ENCODE results near the gene SVIL.

The SVIL gene

DNA sequence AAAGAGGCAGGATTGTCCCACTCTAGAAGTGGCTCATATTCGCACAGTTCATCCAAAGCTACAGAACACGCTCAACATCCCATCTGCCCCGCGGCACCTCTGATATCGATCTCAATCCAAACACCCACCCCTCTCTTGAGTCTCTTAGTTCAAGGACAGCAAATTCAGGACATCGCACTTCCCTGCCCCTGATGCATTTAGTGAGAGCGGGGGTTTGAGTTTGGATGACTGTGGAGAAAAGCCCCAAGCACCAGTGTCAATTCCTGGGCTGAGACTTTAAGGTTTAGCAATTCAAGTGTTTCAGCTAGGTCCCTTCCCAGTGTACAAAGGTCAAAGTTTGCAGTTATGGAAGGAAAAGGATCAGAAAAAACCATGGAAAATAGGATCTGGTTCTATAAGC is 179.7 kb downstream of the SVIL start:
- H3K27me3 ChIP-seq (ENCODE audit: insufficient read depth, low read length): no peaks in the 10 kb centered on the region
- H2AFZ ChIP-seq (ENCODE audit: low read length): no peak overlapping the region
- H3K9me2 ChIP-seq (ENCODE audit: low read depth, low read length): no peaks in the 10 kb centered on the region
- H3K4me2 ChIP-seq (ENCODE audit: low read length): no peak overlapping the region
- H3K4me1 ChIP-seq (ENCODE audit: insufficient read depth, low read length, severe bottlenecking): no peaks in the 10 kb centered on the region
- TF ChIP-seq, protein P1, sequence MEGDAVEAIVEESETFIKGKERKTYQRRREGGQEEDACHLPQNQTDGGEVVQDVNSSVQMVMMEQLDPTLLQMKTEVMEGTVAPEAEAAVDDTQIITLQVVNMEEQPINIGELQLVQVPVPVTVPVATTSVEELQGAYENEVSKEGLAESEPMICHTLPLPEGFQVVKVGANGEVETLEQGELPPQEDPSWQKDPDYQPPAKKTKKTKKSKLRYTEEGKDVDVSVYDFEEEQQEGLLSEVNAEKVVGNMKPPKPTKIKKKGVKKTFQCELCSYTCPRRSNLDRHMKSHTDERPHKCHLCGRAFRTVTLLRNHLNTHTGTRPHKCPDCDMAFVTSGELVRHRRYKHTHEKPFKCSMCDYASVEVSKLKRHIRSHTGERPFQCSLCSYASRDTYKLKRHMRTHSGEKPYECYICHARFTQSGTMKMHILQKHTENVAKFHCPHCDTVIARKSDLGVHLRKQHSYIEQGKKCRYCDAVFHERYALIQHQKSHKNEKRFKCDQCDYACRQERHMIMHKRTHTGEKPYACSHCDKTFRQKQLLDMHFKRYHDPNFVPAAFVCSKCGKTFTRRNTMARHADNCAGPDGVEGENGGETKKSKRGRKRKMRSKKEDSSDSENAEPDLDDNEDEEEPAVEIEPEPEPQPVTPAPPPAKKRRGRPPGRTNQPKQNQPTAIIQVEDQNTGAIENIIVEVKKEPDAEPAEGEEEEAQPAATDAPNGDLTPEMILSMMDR (IDR thresholded peaks at IDR 0.05; ENCODE audit: low read length): no peak
- no peak for TF ChIP-seq EZH2 (IDR thresholded peaks at IDR 0.05; ENCODE audit: borderline replicate concordance, low read length)
- no peaks in the 10 kb centered on the region for H3K36me3 ChIP-seq (ENCODE audit: insufficient read depth, low read length)
- no peaks in the 10 kb centered on the region for H3F3A ChIP-seq (ENCODE audit: insufficient read depth, low read length)
- no peaks in the 10 kb centered on the region for H3K9me3 ChIP-seq (ENCODE audit: low read length)
- no peak overlapping the region for H3K4me3 ChIP-seq (ENCODE audit: low read depth, low read length, poor library complexity, severe bottlenecking)
- no peaks in the 10 kb centered on the region for H4K20me1 ChIP-seq (ENCODE audit: insufficient read depth, low read length)
- H3K79me2 ChIP-seq (ENCODE audit: insufficient read depth, low read length): no peaks in the 10 kb centered on the region
- H3K9ac ChIP-seq (ENCODE audit: low read length): no peak overlapping the region
- no peak overlapping the region for H3K27ac ChIP-seq (ENCODE audit: low read depth, low read length, poor library complexity, severe bottlenecking)

DNA sequence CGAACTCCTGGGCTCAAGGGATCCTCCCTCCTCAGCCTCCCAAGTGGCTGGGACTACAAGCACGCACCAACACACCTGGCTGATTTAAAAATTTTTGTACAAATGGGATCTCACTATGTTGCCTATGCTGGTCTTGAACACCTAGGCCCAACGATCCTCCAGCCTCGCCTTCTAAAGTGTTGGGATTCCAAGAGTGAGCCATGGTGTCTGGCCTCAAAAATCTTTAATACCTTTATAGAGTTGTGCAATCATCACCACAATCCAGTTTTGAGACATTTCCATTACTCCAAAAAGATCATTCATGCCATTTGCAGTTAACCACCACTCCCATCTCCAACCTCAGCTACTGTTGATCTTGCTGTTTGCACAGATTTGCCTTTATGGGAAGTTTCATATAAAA is 180.5 kb downstream of the SVIL start:
- no peaks in the 10 kb centered on the region for H3K9me3 ChIP-seq (ENCODE audit: low read length)
- no peaks in the 10 kb centered on the region for H3K9me2 ChIP-seq (ENCODE audit: low read depth, low read length)
- no peaks in the 10 kb centered on the region for H3F3A ChIP-seq (ENCODE audit: insufficient read depth, low read length)
- H3K9ac ChIP-seq (ENCODE audit: low read length): no peak overlapping the region
- TF ChIP-seq EZH2 (IDR thresholded peaks at IDR 0.05; ENCODE audit: borderline replicate concordance, low read length): no peak
- TF ChIP-seq, protein P1 (IDR thresholded peaks at IDR 0.05; ENCODE audit: low read length): no peak
- H3K4me3 ChIP-seq (ENCODE audit: low read depth, low read length, poor library complexity, severe bottlenecking): no peak overlapping the region
- H4K20me1 ChIP-seq (ENCODE audit: insufficient read depth, low read length): no peaks in the 10 kb centered on the region
- H3K4me2 ChIP-seq (ENCODE audit: low read length): no peak overlapping the region
- no peaks in the 10 kb centered on the region for H3K79me2 ChIP-seq (ENCODE audit: insufficient read depth, low read length)
- no peak overlapping the region for H3K27ac ChIP-seq (ENCODE audit: low read depth, low read length, poor library complexity, severe bottlenecking)
- no peaks in the 10 kb centered on the region for H3K4me1 ChIP-seq (ENCODE audit: insufficient read depth, low read length, severe bottlenecking)
- no peaks in the 10 kb centered on the region for H3K27me3 ChIP-seq (ENCODE audit: insufficient read depth, low read length)
- no peaks in the 10 kb centered on the region for H3K36me3 ChIP-seq (ENCODE audit: insufficient read depth, low read length)
- H2AFZ ChIP-seq (ENCODE audit: low read length): no peak overlapping the region

DNA sequence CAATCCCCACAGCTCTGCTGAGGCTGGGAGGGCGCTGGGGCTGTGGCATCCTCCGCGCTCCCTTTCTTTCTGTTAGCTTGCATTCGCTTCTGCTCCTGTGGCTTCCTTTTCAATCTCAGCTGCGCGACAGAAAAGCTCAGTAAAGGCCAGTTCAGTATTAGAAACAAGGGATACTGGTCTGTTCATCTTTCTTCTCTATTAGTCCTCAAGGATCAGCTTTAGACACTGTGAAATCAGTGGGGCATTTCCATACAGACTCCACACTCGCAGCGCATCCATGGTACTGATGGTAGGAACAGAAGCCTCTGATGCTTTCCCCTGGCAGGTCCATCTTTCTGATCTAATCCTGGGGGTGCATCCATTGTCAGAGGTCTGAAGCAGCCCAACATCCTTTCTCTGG is 182.2 kb downstream of the SVIL start:
- Histone ChIP-seq H3K9me2 (ENCODE audit: low read depth, low read length) (no peaks in the 10 kb centered on the region), H4K20me1 (ENCODE audit: insufficient read depth, low read length) (no peaks in the 10 kb centered on the region), H3K9me3 (ENCODE audit: low read length) (no peaks in the 10 kb centered on the region), H3K4me2 (ENCODE audit: low read length) (no peak overlapping the region), H3K9ac (ENCODE audit: low read length) (no peak overlapping the region), H3K4me3 (ENCODE audit: low read depth, low read length, poor library complexity, severe bottlenecking) (no peak overlapping the region), H3K27me3 (ENCODE audit: insufficient read depth, low read length) (no peaks in the 10 kb centered on the region), H3K79me2 (ENCODE audit: insufficient read depth, low read length) (no peaks in the 10 kb centered on the region), H3F3A (ENCODE audit: insufficient read depth, low read length) (no peaks in the 10 kb centered on the region), H3K36me3 (ENCODE audit: insufficient read depth, low read length) (no peaks in the 10 kb centered on the region), H3K4me1 (ENCODE audit: insufficient read depth, low read length, severe bottlenecking) (no peaks in the 10 kb centered on the region), H2AFZ (ENCODE audit: low read length) (no peak overlapping the region), H3K27ac (ENCODE audit: low read depth, low read length, poor library complexity, severe bottlenecking) (no peak overlapping the region)
- TF ChIP-seq EZH2 (IDR thresholded peaks at IDR 0.05; ENCODE audit: borderline replicate concordance, low read length): no peak
- TF ChIP-seq, protein P1 (IDR thresholded peaks at IDR 0.05; ENCODE audit: low read length): no peak

Data from OCI-LY1 (cell line).